ENCODE data around the gene DIS3.
"Not testable (repeated sequence)": the region's sequence is repeated elsewhere in the genome, so short reads cannot be mapped to it uniquely, and the experiment has no call there.

Gene DIS3, protein sequence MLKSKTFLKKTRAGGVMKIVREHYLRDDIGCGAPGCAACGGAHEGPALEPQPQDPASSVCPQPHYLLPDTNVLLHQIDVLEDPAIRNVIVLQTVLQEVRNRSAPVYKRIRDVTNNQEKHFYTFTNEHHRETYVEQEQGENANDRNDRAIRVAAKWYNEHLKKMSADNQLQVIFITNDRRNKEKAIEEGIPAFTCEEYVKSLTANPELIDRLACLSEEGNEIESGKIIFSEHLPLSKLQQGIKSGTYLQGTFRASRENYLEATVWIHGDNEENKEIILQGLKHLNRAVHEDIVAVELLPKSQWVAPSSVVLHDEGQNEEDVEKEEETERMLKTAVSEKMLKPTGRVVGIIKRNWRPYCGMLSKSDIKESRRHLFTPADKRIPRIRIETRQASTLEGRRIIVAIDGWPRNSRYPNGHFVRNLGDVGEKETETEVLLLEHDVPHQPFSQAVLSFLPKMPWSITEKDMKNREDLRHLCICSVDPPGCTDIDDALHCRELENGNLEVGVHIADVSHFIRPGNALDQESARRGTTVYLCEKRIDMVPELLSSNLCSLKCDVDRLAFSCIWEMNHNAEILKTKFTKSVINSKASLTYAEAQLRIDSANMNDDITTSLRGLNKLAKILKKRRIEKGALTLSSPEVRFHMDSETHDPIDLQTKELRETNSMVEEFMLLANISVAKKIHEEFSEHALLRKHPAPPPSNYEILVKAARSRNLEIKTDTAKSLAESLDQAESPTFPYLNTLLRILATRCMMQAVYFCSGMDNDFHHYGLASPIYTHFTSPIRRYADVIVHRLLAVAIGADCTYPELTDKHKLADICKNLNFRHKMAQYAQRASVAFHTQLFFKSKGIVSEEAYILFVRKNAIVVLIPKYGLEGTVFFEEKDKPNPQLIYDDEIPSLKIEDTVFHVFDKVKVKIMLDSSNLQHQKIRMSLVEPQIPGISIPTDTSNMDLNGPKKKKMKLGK

DNA sequence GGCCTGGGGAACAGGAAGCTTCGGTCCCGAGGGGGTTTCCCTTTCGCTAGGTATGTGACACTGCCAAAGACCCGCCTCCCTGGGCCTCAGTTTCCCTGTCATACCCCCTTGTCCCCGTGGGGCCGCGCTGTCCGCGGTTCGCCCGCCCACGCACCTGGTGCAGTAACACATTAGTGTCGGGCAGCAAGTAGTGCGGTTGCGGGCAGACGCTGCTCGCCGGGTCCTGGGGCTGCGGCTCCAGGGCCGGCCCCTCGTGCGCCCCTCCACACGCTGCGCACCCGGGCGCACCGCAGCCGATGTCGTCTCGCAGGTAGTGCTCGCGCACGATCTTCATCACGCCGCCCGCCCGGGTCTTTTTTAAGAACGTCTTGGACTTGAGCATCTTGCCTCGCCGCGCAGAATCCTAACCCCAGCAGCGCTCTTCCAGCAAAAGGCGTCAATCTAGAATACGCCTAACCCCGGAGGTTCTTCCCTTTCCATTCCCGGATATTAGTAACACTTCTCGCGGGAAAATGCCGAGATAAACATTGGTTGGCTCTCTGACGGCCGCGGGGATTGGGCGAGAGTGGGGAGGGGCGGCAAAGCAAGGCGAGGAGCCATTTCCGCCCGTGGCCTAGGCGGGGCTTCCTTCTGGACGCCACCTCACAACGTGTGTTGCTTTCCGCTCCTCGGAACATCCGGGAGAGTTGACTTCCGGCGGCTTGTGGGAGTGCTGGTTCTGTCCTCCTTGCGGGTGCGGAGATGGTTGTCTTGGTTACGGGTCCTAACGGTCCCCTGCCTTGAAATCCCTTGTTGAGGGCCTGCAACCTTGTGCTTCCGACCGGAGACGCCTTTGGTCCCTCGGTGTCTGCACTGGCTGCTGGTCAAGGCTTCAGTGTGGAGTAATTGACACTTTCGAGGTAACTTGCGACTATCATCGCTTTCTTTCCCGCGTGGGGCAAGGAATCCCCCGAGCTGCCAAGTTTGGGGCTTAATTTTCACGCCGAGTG is at the start of gene DIS3, which contains the start of gene PIBF1:
Gene DIS3 (minus strand): TSS at position 450 of the 989 bp plus-strand sequence. CDS start 68 bp downstream, at position 382.
Gene PIBF1 (plus strand): TSS at position 683 of the 989 bp plus-strand sequence. CDS start 1,337 bp downstream, outside the sequence.
- DNase-seq: peak; percentile 97 to 98

DNA sequence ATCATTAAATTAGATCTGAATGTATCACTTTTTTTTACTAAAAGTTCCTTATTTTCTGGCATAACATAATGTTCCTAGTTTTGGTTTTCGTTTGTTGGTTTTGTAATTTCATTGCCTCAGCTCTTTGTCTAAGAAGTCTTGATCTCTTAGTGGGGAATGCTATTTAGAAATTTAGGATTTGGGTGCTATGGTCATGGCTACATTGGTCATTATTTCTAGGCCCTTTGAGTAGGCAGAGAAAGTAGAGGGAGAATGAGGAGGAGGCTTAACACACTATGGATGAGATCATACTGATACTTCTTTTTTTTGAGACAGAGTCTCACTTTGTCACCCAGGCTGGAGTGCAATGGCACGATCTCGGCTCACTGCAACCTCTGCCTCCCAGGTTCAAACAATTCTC is 42.0 kb upstream of the DIS3 start:
- DNase-seq: no peak

DNA sequence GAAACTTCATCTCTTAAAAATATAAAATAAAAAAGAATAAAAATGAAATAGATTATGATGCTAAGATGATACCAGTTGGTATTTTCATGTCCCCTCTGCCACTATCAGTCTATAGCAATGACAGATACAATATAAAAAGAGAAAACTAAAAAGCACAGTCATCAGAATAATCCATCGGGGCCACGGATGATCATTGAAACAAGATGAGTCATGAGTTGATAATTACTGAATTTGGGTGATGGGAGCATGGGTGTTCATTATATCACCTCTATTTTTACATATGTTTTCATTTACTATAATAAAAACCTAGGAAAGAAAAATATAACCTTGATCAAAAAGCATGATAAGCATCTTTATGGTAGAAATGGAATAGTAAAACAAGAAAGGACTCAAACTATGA is 41.4 kb upstream of the DIS3 start:
- DNase-seq: no peak

DNA sequence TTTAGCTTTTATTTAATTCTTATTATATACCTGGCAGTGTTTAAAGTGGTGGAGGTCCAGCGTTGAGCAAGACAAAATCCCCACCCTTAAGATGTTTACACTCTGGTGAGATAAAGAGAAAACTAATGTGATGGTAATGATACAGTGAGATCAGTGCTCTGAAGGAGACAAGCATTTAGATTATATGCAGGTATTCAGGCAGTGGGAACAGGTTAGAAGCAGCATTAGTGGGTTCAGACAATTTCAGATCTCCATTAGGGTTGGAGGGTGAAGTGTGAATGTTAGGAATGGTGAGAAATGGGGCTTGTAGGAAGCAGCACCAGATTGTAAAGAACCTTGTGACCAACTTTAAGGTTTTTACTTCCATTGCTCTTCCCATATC is 39.2 kb upstream of the DIS3 start:
- DNase-seq: no peak

DNA sequence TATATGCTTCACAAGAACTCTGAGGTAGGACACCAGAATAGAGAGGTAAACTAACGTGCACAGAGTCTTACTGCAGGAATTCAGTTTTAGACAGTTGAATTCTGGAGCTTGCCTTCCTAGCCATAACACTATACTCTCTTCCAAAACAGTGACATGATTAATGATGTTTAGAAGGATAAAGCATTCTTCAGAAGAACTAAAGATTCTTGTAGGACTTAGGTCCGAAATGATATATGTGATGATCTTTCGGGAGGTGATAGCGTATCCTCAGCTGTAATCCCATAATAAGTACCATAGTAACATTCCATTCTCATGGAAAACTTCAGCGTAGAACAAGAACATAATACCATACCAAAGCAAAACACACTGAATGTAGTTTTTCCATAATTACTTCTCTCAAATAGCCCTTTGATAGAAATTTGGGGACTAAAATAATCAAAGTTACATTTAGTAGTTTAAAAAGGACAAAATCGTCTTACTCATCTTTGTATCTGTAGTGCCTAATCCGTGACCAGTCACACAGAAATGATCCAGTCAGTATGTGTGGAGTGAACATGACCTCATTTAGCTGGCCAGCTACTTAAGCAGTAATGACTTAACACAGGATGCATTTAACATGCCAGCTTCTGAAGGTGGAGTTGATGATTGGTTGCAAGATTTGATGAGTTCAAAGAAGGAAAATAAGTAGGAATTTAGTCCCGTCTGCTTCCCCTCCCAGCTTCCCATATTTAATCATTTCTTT is 38.6 kb upstream of the DIS3 start:
- no peak for DNase-seq

DNA sequence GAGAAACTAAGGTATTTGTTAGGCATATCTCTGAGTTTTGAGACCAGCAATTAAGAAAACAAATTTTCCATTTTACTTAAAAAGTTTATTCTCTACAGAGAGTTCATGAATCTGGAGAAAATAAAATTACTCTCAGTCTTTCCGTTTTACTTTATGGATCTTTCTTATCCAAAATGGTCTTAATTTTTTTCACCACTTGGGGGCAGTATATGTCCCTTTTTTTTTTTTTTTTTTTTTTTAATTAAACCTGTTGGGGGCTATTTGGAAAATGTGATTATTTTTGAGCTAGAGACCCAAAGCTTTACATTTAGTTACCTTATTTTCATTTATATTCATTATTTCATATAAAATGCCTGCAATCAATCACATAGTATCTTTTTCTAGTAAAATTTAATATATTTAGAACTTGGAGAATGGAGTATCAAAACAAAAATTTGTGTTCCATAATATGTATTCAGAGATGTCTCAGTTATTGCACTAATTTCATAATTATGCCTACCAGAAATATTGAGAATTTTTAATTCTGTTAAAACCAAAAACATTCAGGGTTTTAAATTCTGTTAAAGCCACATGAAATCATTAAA is 27.3 kb upstream of the DIS3 start:
- DNase-seq: peak in 1 of 2 experiments; percentile 25

DNA sequence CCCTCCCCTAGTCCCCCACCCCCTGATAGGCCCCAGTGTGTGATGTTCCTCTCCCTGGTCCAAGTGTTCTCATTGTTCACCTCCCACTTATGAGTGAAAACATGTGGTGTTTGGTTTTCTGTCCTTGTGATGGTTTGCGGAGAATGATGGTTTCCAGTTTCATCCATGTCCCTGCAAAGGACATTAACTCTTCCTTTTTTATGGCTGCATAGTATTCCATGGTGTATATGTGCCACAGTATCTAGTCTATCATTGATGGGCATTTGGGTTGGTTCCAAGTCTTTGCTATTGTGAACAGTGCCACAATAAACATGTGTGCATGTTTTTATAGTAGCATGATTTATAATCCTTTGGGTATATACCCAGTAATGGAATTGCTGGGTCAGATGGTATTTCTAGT is 24.8 kb upstream of the DIS3 start:
- DNase-seq: not testable (repeated sequence)

DNA sequence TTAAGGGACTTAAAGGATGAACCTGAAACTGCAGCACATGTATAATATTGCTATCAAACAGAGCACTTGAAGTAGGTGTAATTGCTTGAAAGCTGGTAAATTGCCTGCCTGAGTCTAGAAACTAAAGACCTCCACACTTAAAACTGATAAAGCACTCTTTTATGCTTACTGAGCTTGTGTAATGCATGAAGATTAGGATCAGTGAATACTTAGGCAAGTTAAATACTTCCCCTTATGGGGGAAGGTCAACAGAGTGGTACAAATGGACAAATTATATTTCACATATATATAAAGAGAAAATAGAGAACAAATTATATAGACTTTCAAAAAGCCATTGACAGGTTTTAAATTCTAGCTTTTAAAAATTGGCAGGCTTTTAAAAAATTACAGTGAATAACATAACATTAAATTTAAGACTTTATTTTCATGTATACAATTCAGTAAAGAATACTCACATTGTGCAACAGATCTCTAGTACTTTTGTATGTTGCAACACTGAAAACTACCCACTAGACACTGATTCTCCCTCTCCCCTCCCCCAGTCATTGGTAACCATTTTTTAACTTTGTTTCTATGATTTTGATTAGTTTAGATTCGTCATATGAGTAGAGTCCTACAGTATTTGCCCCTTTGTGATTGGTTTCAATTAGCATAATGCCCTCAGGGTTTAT is 24.1 kb upstream of the DIS3 start:
- DNase-seq: no peak

DNA sequence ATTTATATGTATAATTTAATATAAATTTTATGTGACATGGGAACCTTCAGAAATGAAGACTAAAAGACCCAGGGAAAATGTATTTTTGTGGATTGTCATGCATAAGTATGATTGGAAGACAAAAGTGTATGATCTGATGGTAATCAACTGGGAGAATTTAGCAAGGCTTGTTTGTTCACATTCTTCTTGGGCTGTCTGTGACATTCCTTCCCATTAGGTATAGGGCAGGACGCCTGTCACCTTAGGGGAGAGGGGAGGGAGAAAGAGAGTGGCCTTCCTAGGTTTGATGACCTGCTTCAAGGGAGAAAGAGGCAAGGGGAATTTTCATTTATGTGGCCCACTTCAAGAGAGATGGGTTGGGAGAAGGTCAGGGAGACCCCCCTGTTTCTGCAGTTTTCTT is 22.6 kb upstream of the DIS3 start:
- no peak for DNase-seq

DNA sequence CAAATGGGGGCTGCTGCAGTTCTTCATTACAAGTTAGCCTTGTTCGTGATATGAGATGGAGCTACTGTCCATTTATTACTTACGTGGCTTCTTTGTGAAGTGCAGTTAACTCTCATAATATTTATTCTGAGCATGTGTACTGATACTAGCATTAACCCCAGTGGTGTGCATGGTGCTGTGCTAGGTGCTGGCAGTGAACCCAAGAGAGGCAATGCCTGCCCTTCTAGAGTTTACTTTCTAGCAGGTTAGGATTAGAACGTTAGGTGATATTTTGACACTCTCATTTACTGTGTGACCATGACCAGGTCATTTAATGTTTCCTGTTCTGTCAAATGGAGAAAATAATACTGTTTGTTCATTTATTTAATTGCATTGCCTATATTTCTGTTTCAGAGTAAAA is 17.1 kb upstream of the DIS3 start:
- DNase-seq: no peak

DNA sequence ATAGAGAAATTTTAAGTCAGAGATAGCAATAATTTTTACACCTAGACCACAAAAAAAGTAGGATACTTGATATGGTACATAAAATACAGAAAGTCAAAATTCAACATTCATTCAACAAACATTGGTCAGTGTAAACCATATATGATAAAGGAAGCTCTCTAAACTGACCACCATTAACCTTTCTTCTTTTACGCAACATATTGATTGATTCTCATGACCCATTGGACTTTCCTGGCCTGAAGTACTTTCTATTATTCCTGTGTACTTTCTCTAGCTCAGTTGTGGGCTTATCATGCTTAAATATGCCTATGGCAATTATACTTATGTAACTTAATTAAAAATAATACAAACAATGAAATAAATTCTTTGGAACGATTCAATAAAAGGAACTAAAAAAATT is 10.9 kb upstream of the DIS3 start:
- DNase-seq: no peak

DNA sequence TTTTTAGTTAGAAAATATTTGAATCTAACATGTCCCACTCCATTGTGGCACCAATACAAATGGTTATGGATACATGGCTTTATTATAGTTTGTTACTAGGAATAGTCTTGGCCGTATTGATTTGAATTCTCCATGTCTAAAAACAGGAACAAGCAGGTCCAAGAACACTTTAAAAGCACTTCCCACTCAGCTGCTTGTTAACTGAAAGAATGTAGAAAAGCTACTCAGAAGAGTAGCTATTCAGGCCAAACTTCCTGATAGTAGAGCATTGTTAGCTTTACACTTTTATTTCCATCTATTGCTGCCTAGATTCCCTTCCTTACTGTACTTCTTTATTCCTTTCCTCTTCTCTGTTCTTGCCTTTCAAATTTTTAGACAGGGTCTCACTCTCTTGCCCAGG is 7.1 kb upstream of the DIS3 start:
- DNase-seq: no peak

DNA sequence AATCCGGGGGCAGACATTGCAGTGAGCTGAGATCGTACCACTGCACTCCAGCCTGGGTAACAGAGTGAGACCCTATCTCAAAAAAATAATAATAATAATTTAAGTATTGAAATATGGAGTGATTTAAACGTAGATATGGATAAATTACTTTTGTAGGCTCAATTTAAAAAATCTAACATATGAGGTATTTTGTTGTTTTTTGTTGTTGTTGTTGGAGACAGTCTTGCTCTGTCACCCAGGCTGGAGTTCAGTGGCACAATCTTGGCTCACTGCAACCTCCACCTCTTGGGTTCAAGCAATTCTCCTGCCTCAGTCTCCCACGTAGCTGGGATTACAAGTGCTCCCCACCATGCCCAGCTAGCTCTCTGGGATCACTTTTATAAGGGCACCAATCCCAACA is 3.0 kb upstream of the DIS3 start:
- DNase-seq: not testable (repeated sequence)

DNA sequence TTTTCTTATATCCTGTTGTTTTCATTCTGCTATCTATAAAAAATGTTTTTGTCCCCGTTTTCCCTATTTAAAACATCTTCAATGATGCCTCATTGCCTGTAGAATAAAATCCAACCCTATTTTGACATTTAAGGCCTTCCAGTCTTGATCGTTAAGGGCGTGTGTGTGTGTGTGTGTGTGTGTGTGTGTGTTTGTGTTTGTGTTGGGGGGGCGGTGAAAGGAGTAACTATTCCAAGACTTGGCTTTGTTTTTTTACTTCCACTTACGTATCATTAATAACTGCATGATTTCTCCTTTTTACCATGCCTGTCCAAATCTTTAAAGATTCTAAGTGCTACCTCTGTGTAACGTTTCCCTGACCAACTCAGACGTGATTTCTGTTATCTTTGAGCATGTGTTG is 1.0 kb upstream of the DIS3 start:
- DNase-seq: no peak

DNA sequence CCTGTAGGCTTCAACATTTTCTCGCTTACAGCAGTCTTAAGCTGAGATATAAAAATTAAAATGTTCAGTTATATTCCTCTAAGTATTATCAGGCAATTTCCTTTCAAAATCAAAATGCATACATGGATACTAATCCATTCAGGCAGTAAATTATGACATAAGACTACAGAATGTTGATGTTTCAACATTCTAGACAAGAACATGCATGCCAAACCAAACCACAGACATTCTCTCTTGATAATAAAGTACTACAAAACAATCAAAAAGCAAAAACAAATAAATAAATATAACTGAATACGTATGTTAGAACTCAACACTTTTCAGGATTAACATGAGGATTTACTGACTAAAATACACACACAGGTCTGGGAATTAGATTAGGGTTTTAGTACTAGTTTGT is 7.7 kb downstream of the DIS3 start:
- DNase-seq: no peak

DNA sequence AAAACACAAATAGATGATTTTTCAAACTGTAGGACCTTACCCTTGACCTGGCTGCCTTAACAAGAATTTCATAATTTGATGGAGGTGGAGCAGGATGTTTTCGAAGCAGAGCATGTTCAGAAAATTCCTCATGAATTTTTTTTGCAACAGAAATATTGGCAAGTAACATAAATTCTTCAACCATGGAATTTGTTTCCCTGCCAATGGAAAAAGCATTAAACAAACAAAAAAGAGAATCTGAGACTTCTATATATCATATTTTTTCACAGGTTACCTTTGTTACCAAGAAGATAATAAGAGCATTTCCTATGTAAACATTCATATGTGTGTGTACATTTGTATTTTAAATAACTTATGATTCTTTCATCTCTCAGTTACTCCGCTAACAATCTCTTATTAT is 18.3 kb downstream of the DIS3 start:
- no peak for DNase-seq

DNA sequence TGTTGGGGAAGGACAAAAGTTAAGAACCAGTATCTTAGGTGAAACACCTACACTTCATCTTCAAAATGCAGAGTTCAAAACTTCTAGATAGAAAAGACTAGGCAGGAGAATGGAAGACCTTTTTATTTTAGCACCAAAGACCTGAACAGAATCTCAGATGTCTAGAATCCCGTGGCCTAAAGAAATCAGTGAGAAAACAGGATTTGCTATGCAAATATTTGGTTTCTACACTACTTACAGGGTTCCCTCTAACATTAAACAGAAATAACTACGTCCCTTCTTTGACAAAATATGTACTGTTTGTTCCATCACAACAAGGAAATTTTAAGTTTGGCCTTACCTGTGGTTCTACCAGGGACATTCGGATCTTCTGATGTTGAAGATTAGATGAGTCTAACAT is 21.5 kb downstream of the DIS3 start:
- DNase-seq: no peak

DNA sequence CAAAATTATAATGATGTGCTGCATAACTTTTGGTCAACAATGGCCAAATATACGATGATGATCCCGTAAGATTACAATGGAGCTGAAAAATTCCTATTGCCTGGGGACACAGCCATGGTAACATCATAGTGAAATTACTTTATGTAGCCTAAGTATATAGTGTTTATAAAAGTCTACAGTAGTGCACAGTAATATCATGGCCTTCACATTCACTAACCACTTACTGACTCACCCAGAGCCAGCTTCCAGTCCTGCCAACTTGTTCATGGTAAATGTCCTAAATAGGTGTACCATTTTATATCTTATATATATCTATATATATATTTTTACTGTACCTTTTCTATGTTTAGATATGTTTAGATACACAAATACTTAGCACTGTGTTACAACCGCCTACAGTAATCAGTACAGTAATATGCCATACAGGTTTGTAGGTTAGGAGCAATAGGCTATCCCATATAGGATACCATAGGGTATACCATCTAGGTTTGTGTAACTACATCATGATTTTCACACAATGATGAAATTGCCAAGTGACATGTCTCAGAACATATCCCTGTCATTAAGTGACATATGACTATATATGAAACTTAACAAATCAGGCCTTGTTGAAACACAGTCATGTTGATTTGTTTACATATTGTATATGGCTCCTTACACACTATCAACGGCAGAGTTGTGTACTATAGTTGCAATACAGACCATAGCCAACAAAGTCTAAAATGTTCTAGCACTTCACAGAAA is 23.7 kb downstream of the DIS3 start:
- no peak for DNase-seq

DNA sequence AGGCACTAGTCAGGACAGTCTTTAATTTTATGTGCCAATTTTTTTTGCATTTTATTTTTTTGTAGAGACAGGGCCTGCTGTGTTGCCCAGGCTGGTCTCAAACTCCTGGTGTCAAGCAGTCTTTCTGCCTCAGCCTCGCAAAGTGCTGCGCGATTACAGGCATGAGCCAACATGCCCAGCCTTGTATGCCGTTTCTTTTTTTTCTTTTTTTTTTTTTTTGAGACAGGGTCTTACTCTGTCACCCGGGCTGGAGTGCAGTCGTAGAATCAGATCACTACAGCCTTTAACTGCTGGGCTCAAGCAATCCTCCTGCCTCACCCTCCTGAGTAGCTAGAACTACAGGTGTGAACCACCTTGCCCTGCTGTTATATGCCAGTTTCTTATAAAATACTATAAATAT is 27.6 kb downstream of the DIS3 start:
- no peak for DNase-seq

DNA sequence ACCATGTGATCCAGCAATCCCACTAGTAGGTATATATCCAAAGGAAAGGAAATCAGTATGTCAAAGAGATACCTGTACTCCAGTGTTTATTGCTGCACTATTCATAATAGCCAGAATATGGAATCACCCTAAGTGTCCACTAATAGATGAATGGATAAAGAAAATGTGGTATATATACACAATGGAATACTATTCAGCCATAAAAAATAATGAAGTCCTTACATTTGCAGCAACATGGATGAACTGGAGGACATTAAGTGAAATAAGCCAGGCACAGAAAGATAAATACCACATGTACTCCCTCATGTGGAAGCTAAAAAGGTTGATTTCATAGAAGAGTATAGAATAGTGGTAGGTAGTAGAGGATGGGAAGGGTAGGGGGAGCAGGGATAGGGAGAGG is 30.5 kb downstream of the DIS3 start:
- no peak for DNase-seq

Data from NCI-H187 (cell line).